Measurements from ENCODE around the gene SNU13.

DNA sequence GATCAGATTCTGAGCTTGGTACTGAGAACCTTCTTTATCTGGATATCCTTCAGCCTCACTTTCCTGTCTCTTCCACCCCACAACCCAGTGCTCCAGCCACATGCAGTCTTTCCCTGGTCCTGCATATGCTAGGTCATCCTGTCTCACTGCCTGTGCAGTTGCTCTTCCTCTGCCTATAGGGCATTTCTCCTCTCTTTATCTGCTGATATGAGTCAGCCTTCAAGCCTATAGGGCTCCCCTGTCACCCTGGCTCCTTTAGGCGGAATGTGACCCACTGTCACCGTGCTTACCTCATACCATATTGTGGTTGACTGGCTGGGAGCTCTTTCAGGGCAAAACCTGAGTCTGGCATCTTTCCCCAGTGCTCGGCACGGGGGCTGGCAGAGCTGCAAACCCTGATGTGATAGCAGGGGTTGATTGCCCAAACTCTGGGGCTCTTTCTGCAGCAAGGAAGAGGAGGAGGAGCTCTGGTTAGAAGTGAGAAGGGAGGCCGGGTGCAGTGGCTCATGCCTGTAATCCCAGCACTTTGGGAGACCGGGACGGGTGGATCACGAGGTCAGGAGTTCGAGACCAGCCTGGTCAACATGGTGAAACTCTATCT is 36.9 kb upstream of the SNU13 start:
- TF ChIP-seq, protein P1, sequence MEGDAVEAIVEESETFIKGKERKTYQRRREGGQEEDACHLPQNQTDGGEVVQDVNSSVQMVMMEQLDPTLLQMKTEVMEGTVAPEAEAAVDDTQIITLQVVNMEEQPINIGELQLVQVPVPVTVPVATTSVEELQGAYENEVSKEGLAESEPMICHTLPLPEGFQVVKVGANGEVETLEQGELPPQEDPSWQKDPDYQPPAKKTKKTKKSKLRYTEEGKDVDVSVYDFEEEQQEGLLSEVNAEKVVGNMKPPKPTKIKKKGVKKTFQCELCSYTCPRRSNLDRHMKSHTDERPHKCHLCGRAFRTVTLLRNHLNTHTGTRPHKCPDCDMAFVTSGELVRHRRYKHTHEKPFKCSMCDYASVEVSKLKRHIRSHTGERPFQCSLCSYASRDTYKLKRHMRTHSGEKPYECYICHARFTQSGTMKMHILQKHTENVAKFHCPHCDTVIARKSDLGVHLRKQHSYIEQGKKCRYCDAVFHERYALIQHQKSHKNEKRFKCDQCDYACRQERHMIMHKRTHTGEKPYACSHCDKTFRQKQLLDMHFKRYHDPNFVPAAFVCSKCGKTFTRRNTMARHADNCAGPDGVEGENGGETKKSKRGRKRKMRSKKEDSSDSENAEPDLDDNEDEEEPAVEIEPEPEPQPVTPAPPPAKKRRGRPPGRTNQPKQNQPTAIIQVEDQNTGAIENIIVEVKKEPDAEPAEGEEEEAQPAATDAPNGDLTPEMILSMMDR (IDR thresholded peaks at IDR 0.05) = no peak
- TF ChIP-seq POLR2A (IDR thresholded peaks at IDR 0.05) = no peak
- no peak for TF ChIP-seq EP300 (IDR thresholded peaks at IDR 0.05)
- no peak for TF ChIP-seq POLR2AphosphoS5 (IDR thresholded peaks at IDR 0.05)
